Muscle of leg (tissue), 11 donors: ENCODE data around the gene WWOX. TPM values are rescaled to one million over a fixed set of nuclear protein-coding genes. Genes with fewer than 3 reads are reported as not detected.

ENCODE experiments used
- DNase-seq: peaks from one replicate; pipeline ENCODE4 v3.0.0; 2013
- H3K27ac ChIP-seq: one replicate; pipeline ENCODE4 v1.5.1; 2013; ENCODE audit warnings: mild to moderate bottlenecking, low read length, control low read depth
- H3K27me3 ChIP-seq: one replicate; pipeline ENCODE4 v1.6.1; 2013; ENCODE audit warnings: low read length; ENCODE audit not compliant: control insufficient read depth, insufficient read depth
- H3K36me3 ChIP-seq: one replicate; pipeline ENCODE4 v1.6.1; 2013; ENCODE audit warnings: low read length; ENCODE audit not compliant: control insufficient read depth, insufficient read depth
- H3K4me1 ChIP-seq: one replicate; pipeline ENCODE4 v1.6.1; 2013; ENCODE audit warnings: low read length; ENCODE audit not compliant: control insufficient read depth, insufficient read depth
- H3K4me3 ChIP-seq: one replicate; pipeline ENCODE4 v1.5.1; 2013; ENCODE audit warnings: low read length, control low read depth
- H3K9me3 ChIP-seq: replicated peaks from 2 replicates; pipeline ENCODE4 v1.6.1; 2013; ENCODE audit warnings: low read depth, low read length; ENCODE audit not compliant: control insufficient read depth
- WGBS: methylation state at CpG from one replicate; pipeline ENCODE4 v1.1.5; 2013; ENCODE audit warnings: missing lambda C conversion rate; ENCODE audit not compliant: insufficient coverage; 5-methylcytosine and 5-hydroxymethylcytosine counted together
- polyA plus RNA-seq, 8 donors: library from polyadenylated mRNA; unstranded; fragments of 120-200 nt; gene quantifications; one replicate each; pipeline versions ENCODE4 v1.2.1 to v1.2.3, GENCODE V29; 2013; ENCODE audit warnings: inconsistent platforms in 1 of 8, low replicate concordance in 1 of 8; ENCODE audit not compliant: insufficient read length in 8 of 8, insufficient read depth in 1 of 8
- total RNA-seq: library from RNA; stranded (reverse); fragments of 120-200 nt; gene quantifications from one replicate; pipeline ENCODE4 v1.2.4, GENCODE V29; 2013

Gene WWOX
- total and polyA plus RNA-seq, 9 donors, result 8.1 to 15.8 (median 12.2) TPM

DNA sequence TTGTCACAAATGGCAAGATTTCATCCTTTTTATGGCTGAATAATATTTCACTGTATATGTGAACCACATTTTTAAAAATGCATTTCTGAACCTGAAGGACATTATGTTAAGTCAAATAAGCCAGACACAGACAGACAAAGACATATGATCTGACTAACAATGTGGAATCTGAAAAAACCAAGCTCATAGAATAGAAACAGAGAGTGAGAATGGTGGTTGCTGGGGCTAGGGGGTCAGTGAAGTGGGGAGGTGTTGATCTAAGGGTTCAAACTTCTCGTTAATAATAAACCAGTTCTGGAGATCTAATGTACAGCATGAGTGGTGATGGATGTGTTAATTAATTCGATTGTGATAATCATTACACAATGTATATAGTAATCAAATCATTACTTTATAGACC lies 475.1 kb downstream of the WWOX start:
- Histone ChIP-seq H3K27me3 (no peaks in the 10 kb centered on the region), H3K27ac (no peak overlapping the region), H3K36me3 (no peaks in the 10 kb centered on the region), H3K9me3 (no peaks in the 10 kb centered on the region), H3K4me1 (peaks cover 2% of the 10 kb centered on the region), H3K4me3 (no peak overlapping the region)
- no CpG with 5 or more reads among the region's 2 CpGs for WGBS
- DNase-seq, result no peak

DNA sequence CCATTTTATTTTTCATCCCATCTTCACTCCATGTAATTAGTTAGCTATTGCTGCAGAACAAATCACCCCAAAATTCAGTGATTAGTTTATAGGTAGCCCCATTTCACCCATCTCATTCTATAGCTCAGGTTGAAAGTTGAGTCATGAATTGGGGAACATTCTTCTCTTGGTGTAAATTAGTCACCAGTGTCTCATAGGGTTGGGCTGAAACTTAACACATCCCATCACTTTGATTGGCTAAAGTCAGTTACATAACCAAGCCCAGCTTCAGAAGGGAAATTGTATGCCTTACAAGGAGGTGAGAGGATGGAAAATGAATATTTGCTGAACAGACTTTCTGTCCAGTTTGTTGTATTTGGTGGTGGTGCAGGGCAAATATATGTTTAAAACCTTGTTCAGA lies 477.5 kb downstream of the WWOX start:
- no peaks in the 10 kb centered on the region for H3K27me3 ChIP-seq
- DNase-seq, result no peak
- H3K9me3 ChIP-seq, result no peaks in the 10 kb centered on the region
- no peak overlapping the region for H3K27ac ChIP-seq
- H3K4me3 ChIP-seq, result no peak overlapping the region
- no peaks in the 10 kb centered on the region for H3K36me3 ChIP-seq
- H3K4me1 ChIP-seq, result no peaks in the 10 kb centered on the region

DNA sequence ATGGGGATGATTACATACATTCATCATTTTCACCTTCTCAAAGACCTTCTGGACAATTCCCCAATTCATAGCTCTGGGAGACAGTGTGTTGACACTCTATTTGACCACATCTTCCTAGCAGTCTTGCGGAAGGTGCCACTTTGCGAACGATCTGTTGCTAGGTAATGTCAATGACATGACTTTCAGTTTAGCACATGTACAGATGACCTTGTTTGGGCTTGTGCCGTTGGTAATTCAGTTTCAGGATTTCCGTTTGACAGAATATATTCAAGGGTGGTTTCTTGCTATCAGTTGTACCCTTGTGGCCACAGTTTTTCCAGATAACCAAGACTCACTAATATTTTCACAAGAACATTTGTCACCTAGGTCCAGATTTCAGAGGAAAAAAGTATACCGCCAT lies 478.2 kb downstream of the WWOX start:
- Histone ChIP-seq H3K27ac (no peak overlapping the region), H3K9me3 (no peaks in the 10 kb centered on the region), H3K27me3 (no peaks in the 10 kb centered on the region), H3K4me1 (no peaks in the 10 kb centered on the region), H3K36me3 (no peaks in the 10 kb centered on the region), H3K4me3 (no peak overlapping the region)
- no peak for DNase-seq
- 87% methylated on average over 3 of the region's 6 CpGs for WGBS

DNA sequence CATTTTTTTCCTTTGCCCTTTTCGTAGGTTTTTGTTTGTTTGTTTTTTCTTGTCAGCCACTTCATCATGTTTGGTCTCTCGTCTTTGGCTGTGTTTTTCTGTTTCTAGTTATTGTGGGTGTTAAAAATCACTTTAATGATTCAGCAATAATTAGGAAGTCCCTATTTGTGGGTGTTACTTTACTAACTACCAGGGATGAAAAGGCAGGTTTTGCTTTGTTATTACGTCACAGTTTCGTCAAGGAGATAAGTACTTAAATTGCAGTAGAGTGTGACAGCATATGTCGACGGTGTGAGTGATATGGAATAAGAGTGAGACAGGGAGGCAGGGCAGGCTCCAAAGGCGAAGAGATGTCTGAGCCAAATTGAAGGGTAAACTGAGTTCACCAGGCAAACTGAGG lies 479.6 kb downstream of the WWOX start:
- no peak for DNase-seq
- WGBS, result 65% methylated on average over 5 of the region's 7 CpGs
- no peak overlapping the region for H3K27ac ChIP-seq
- H3K4me1 ChIP-seq, result no peaks in the 10 kb centered on the region
- no peak overlapping the region for H3K4me3 ChIP-seq
- H3K27me3 ChIP-seq, result no peaks in the 10 kb centered on the region
- no peaks in the 10 kb centered on the region for H3K9me3 ChIP-seq
- H3K36me3 ChIP-seq, result no peaks in the 10 kb centered on the region

DNA sequence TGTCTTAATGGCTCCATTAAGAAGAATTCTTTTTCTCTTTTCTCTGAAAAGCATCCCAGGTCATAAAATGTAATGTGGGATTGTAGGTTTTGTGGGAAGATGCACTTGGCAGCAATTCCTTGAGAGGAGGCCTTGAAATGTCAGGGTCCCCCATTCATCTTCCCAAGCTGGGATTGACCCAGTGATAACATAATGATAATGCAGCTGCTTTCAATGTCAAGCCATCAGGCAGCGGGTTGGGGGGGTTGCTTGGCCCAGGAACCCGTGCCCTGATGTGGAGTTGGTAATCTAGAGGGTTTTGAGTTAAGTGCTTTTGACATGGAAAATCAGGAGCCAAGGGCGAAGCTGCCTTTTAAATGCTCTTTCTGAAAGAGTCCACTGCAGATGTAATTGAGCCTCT lies 484.0 kb downstream of the WWOX start:
- DNase-seq, result no peak
- no peak overlapping the region for H3K27ac ChIP-seq
- no peak overlapping the region for H3K4me3 ChIP-seq
- H3K4me1 ChIP-seq, result peaks cover 4% of the 10 kb centered on the region
- no peaks in the 10 kb centered on the region for H3K27me3 ChIP-seq
- no peaks in the 10 kb centered on the region for H3K9me3 ChIP-seq
- no peaks in the 10 kb centered on the region for H3K36me3 ChIP-seq
- whole genome bisulfite sequencing, result 89% methylated on average over 3 of the region's 3 CpGs

DNA sequence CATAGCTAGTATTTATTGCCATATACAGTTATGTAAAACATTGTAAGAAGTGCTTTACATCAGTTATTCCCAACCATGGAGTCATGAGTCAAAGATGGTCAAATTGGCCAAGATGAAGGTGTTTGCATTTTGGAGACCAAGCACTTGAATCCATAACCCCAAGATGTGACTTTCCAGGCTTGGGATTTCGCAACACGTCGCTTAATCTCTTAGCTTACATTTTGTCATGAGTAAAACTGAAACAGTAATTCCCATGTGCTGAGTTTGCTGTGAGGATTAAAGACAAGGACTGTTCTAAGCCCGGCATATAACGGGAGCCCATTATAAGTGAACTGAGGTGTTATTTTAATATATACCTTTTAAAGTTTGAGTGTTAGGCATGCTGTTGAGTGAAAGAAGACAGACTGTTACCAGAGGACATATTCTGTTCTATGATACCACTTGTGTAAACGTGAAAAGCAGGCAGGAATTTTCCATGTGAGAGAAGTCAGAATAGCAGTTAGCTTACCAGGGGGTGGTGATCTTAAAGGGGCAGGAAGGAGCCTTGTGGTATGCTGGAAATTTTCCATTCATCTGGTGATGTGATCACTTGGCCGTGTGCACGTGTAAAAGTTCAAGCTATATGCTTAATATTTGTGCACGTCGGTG lies 484.9 kb downstream of the WWOX start:
- no peaks in the 10 kb centered on the region for H3K9me3 ChIP-seq

DNA sequence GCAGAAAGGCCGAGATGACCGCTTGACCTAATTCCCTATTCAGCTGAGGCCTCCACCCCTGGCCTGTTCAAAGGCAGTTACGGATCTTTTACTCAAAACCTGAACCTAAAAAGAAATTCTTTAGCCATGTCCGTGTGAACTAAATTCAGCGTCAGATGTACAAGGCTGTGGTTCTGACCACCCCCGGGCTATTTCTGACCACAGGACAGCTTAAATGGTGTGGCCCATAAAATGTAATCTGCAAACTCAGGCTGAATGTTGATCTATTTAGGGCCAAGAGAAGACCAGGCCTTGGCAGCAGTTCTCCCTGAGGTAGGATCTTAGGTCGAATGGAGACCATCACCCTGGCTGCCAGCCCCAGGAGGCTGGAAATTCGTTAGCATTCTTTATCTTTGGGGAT lies 485.5 kb downstream of the WWOX start:
- 82% methylated on average over 6 of the region's 8 CpGs for WGBS
- no peak for DNase-seq
- Histone ChIP-seq H3K27me3 (no peaks in the 10 kb centered on the region), H3K9me3 (no peaks in the 10 kb centered on the region), H3K4me3 (no peak overlapping the region), H3K36me3 (no peaks in the 10 kb centered on the region), H3K4me1 (peaks cover 4% of the 10 kb centered on the region), H3K27ac (no peak overlapping the region)

More for the DNA sequence above, 484.9 kb downstream of the WWOX start:
- H3K36me3 ChIP-seq, result no peaks in the 10 kb centered on the region
- H3K27me3 ChIP-seq, result no peaks in the 10 kb centered on the region
- no peak overlapping the region for H3K4me3 ChIP-seq
- WGBS, result 11% methylated on average over 1 of the region's 10 CpGs
- no peak for DNase-seq
- peaks cover 4% of the 10 kb centered on the region for H3K4me1 ChIP-seq
- H3K27ac ChIP-seq, result no peak overlapping the region

DNA sequence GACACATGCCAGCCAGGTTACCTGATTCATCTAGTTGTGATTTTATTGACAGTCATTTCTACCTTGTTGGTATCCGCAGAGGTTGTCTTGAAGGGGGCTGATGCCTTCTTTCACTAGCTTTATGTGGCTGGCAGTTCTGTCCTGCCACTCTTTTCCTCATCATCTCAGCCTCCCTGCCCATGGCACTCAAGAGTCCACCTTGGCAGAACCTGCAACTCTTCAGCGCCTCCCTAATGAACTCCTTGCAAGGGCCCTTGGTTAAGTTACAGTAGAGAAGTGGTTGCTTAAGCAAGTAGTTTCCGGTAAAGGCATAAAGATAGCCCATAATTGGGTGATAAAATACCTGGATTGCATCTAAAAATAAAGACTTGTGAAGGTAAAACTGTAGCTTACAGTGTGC lies 489.9 kb downstream of the WWOX start:
- Histone ChIP-seq H3K9me3 (no peaks in the 10 kb centered on the region), H3K27ac (no peak overlapping the region), H3K36me3 (no peaks in the 10 kb centered on the region), H3K4me1 (peaks cover 4% of the 10 kb centered on the region), H3K27me3 (no peaks in the 10 kb centered on the region), H3K4me3 (no peak overlapping the region)
- no CpG with 5 or more reads among the region's 3 CpGs for WGBS
- DNase-seq, result no peak

DNA sequence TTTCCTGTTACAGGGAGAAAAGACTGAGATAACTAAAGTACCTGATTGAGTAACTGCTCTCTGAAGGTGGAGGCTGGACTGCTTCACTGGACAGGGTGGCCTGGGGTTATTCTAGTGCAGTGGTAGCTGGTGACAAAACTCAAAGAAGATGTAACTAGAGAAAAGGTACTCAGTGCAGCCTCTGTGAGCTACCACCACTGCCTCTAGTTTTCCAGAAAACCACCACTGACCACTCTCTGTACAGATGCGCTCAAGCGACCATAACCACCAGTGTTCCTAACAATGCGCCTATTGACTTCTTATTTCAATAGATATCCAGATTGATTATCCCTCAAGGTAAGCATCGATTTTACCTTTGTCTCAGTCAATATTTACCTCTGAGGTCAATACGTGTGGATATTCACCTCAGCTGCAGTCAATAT lies 492.2 kb downstream of the WWOX start:
- Histone ChIP-seq H3K9me3 (no peaks in the 10 kb centered on the region), H3K27me3 (no peaks in the 10 kb centered on the region), H3K4me3 (no peak overlapping the region), H3K4me1 (no peaks in the 10 kb centered on the region), H3K36me3 (no peaks in the 10 kb centered on the region), H3K27ac (no peak overlapping the region)
- no peak for DNase-seq
- 92% methylated on average over 4 of the region's 5 CpGs for WGBS

DNA sequence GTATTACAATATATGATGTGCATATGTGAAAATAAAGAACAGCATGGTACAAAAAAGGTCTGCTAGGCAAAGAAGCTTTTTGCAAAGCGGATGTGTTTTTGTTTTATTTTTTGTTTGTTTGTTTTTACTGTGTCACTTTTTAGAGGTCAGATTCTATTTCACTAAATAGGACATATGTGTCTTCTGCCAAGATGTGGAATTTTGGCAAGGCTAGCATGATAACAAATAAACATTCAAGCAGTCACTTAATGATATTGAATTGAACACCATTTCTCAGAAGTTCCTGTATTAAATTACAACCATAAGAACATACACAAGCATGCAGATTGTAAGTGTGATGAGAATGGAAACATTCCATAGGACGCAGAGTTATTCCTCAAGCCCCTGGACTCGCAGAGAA lies 492.7 kb downstream of the WWOX start:
- no peak overlapping the region for H3K27ac ChIP-seq

DNA sequence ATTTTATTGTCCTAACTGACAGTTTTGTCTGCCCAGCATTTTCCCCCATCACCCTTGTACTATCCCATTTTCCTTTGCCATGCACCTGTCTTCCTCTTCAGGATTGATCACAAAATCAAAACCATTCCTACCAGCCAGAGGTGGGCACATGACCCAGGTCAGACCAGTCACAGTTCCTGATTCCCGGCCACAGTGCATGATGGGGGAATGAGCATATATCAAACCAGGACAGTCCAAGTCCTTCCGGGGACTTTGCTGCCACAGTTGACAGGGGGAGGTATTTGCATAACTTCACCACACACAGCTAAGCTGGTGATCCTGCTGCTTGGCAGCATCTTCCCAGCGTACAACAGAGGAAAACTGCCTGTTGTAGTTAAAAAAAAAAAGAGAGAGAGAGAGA lies 493.9 kb downstream of the WWOX start:
- 57% methylated on average over 1 of the region's 3 CpGs for WGBS
- Histone ChIP-seq H3K4me3 (no peak overlapping the region), H3K27me3 (no peaks in the 10 kb centered on the region), H3K9me3 (no peaks in the 10 kb centered on the region), H3K36me3 (no peaks in the 10 kb centered on the region), H3K4me1 (no peaks in the 10 kb centered on the region), H3K27ac (no peak overlapping the region)
- DNase-seq, result no peak

More for the DNA sequence above, 492.7 kb downstream of the WWOX start:
- no peaks in the 10 kb centered on the region for H3K36me3 ChIP-seq
- DNase-seq, result no peak
- no peaks in the 10 kb centered on the region for H3K4me1 ChIP-seq
- H3K9me3 ChIP-seq, result no peaks in the 10 kb centered on the region
- no peak overlapping the region for H3K4me3 ChIP-seq
- WGBS, result 63% methylated on average over 2 of the region's 3 CpGs
- H3K27me3 ChIP-seq, result no peaks in the 10 kb centered on the region
